ENCODE results near the gene SUMO2. TPM values are rescaled to one million over a fixed set of nuclear protein-coding genes. Genes with fewer than 3 reads are reported as not detected.

SUMO2 gene
- total and polyA plus RNA-seq, 2 of the 13 experiments (the other 11 are each of a cell fraction or from before 2014, with no cell fraction given): 337 to 553 TPM

DNA sequence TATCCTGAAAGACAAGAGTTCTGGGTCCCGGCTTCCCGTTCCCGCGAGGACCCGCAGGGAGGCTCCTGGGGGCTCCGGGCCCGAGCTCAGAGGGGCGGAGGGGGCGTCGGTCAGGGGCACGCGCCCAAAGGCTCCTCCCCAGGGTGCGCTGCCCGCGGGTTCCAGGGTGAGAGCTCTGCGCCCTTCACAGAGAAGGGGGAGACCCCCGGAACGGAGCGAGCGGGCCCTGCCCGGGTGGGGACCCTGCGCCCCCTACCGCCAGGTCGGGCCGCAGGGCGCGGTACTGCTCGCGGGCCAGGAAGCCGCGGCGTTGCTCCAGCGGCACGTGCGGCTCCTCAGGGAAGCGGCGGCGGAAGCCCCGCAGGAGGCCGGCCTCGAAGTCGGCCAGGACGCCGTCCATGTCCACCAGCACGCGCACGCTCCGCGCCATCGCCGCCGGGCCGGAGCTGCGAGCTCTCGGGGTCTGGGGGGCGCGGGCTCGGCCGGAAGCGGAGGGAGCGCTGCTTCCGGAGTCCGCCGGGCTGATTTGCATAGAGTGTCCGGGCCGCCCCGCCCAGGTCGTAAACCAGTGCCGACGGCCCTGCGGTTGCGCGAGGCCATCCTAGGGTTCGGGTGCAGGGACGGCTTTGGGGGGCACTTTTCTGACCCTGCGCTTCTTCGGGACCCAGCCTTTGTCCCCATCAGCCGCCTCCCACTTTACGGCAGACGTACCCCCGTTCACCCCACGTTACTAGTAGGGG is 51.3 kb downstream of the SUMO2 start, which contains the start of gene NT5C (continued):
- no peak for TF ChIP-seq HHEX (CRISPR knock-in tag; IDR thresholded peaks at IDR 0.05)
- no peak for TF ChIP-seq TP53 (CRISPR knock-in tag; conservative IDR thresholded peaks at IDR 0.05)
- TF ChIP-seq ZNF136 (CRISPR knock-in tag; IDR thresholded peaks at IDR 0.05; ENCODE audit: low read depth): no peak; the same call in 1 of the 2 replicates
- TF ChIP-seq ZNF276 (CRISPR knock-in tag; IDR thresholded peaks at IDR 0.05; ENCODE audit: low read depth): peak; percentile 84
- TF ChIP-seq ZNF773 (CRISPR knock-in tag; IDR thresholded peaks at IDR 0.05; ENCODE audit: borderline replicate concordance): peak; percentile 94; the same call in 1 of the 2 replicates
- TF ChIP-seq ZNF577 (CRISPR knock-in tag; IDR thresholded peaks at IDR 0.05; ENCODE audit: borderline replicate concordance, low read depth): no peak
- TF ChIP-seq LRRFIP1 (CRISPR knock-in tag; conservative IDR thresholded peaks at IDR 0.05): no peak; the same call in 1 of the 2 replicates
- 0 out of 2 replicates have a peak, but pooled peaks have one; percentile 37 for TF ChIP-seq KDM5A (IDR thresholded peaks at IDR 0.05; ENCODE audit: borderline replicate concordance, low read length)
- no peak for TF ChIP-seq CC2D1A (CRISPR knock-in tag; IDR thresholded peaks at IDR 0.05)
- peak; percentile 80 for TF ChIP-seq ELF3 (CRISPR knock-in tag; IDR thresholded peaks at IDR 0.05)
- TF ChIP-seq ATF7 (IDR thresholded peaks at IDR 0.05): no peak
- TF ChIP-seq ATF7 (CRISPR knock-in tag; IDR thresholded peaks at IDR 0.05): no peak
- TF ChIP-seq AHR (CRISPR knock-in tag; IDR thresholded peaks at IDR 0.05): peak; percentile 71; the same call in 1 of the 2 replicates
- peak; percentile 66 for TF ChIP-seq ZMYM4 (CRISPR knock-in tag; IDR thresholded peaks at IDR 0.05)
- TF ChIP-seq ZSCAN12 (CRISPR knock-in tag; IDR thresholded peaks at IDR 0.05): peak; percentile 92
- no peak for TF ChIP-seq ADNP (CRISPR knock-in tag; IDR thresholded peaks at IDR 0.05)
- no peak for TF ChIP-seq PITX1 (CRISPR knock-in tag; IDR thresholded peaks at IDR 0.05)
- TF ChIP-seq ZNF18 (CRISPR knock-in tag; IDR thresholded peaks at IDR 0.05; ENCODE audit: insufficient replicate concordance): no peak
- no peak for TF ChIP-seq ZFP82 (CRISPR knock-in tag; IDR thresholded peaks at IDR 0.05; ENCODE audit: borderline replicate concordance)
- TF ChIP-seq NR2C2 (CRISPR knock-in tag; IDR thresholded peaks at IDR 0.05; ENCODE audit: borderline replicate concordance): peak; percentile 56
- TF ChIP-seq MATR3 (CRISPR knock-in tag; IDR thresholded peaks at IDR 0.05): no peak
- peak; percentile 49; the same call in 1 of the 2 replicates for TF ChIP-seq ZNF605 (CRISPR knock-in tag; IDR thresholded peaks at IDR 0.05)
- TF ChIP-seq MED13 (CRISPR knock-in tag; IDR thresholded peaks at IDR 0.05): no peak
- TF ChIP-seq, protein P1, sequence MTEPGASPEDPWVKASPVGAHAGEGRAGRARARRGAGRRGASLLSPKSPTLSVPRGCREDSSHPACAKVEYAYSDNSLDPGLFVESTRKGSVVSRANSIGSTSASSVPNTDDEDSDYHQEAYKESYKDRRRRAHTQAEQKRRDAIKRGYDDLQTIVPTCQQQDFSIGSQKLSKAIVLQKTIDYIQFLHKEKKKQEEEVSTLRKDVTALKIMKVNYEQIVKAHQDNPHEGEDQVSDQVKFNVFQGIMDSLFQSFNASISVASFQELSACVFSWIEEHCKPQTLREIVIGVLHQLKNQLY (CRISPR knock-in tag; IDR thresholded peaks at IDR 0.05): no peak
- no peak; the same call in 1 of the 2 replicates for TF ChIP-seq ZNF124 (CRISPR knock-in tag; IDR thresholded peaks at IDR 0.05)
- no peak for TF ChIP-seq IKZF1 (IDR thresholded peaks at IDR 0.05)

Data from HepG2 (cell line).